Left colon (tissue), 2 donors: ENCODE measurements around the gene TMEM123. TPM values are rescaled to one million over a fixed set of nuclear protein-coding genes. Genes with fewer than 3 reads are reported as not detected.

Experiments
- ATAC-seq: fragments of 200-7000 bp; cut with Tn5 transposase; one replicate; pipeline ENCODE4 v1.9.1; 2020; ENCODE audit warnings: mild to moderate bottlenecking, moderate library complexity
- DNase-seq, 2 donors: peaks; one replicate each; pipeline ENCODE4 v3.0.0-alpha.2; 2020
- intact Hi-C, 2 donors: fragments of 100-400 bp; cut with DNase I in 1 of 2; cut with micrococcal nuclease in 1 of 2; formaldehyde crosslinking; loops; one replicate each; pipeline versions ENCODE4 v1.11.2 to v1.14.0; 2022; cut with DNase I, micrococcal nuclease
- total RNA-seq, 2 donors: library from RNA; stranded (reverse); fragmentation: NEBNext Ultra II Directional; extraction: Animal tissue kit (Norgen Biotek cat#: 25700); gene quantifications; one replicate each; pipeline ENCODE4 v1.2.1, GENCODE V29; 2021
- donor health status: DM: no; HTN: no; CAD: no.
- donor health status: DM: yes; HTN: yes; CAD: no.

TMEM123 gene
- total RNA-seq, 2 donors from 2014 or later: 105 to 114 TPM

DNA sequence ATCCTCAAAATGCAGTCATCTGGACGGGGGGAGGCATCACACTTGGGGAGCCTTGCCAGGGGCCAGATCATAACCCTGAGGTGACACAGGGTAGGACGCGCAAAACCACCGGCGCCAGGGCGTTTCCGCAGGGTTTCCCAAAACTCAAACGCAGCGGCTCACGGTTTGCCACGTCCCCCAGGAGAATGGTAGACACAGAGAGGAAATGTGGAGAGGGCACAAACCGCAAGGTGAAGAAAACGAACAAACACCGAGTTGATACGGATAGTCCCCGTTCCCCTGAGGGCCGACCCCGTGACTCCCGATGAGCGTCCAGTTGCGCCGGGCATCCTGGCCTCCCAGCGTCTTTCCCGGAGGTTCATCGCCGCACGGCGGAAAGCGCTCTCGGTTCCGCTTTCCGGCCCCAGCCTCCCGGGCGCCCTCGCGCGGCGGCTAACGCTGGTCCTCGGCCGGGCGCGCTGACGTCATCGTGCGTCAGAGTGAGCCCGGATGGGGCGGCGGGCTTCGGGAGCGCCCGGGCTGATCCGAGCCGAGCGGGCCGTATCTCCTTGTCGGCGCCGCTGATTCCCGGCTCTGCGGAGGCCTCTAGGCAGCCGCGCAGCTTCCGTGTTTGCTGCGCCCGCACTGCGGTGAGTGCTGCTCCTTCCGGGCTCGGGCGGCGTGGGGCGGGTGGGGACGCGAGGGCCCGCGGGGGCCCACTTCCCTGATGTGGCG lies 105.7 kb downstream of the TMEM123 start, which contains the start of gene BIRC2:
TSS of gene BIRC2 (plus strand) at position 467 of the 714 bp plus-strand sequence. CDS start 2,641 bp downstream, outside the sequence.
- DNase-seq (peak; percentile 88 to 98), ATAC-seq (peak; percentile 95)
- intact Hi-C loops: loop anchor here in 1 of 2 donors (10.0 kb wide), 1 partner anchor 52 kb away; no protein-coding TSS in a partner anchor

DNA sequence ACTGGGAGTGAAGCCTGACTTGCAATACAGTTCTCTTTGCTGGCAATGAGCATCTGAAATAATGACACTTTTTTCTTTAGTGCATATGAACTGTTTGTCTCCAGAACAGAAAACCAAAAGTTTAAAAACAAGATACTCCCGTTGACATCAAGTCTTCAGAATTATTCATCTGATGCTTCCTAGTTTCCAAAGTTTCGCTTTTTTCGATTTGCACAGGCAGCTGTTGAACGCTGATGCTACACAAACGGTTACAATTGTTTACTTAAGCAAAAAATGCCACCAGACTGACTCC lies 106.2 kb downstream of the TMEM123 start:
- ATAC-seq (no peak), DNase-seq (no peak)
- intact Hi-C loops: loop anchor here in 1 of 2 donors (10.0 kb wide), 1 partner anchor 52 kb away; no protein-coding TSS in a partner anchor

Other genes starting within 250 kb of the TMEM123 start
- 10 to 100 TPM; 41.7 to 53.6 TPM for gene BIRC3, start 135.3 kb downstream of the TMEM123 start, total RNA-seq
- gene BIRC2, start 105.6 kb downstream of the TMEM123 start, total RNA-seq: 10 to 100 TPM; 46.9 to 50.7 TPM
- gene MMP7, start 78.0 kb upstream of the TMEM123 start, total RNA-seq: not detected
- gene MMP20, start 172.6 kb upstream of the TMEM123 start, total RNA-seq: not detected